GM18519 (cell line): ENCODE results near the gene SLC6A17.

ENCODE experiments used
- ATAC-seq: cut with Tn5 transposase; IDR thresholded peaks from one replicate; pipeline ENCODE4 v1.9.1; 2021; ENCODE audit warnings: mild to moderate bottlenecking, moderate library complexity; ENCODE audit not compliant: unreplicated experiment, low FRiP score

The SLC6A17 gene

GRCh38 chr1:110235834-110236682 lies 85.8 kb downstream of the SLC6A17 start:
- no peak for ATAC-seq

GRCh38 chr1:110237386-110238152 lies 87.3 kb downstream of the SLC6A17 start:
- ATAC-seq = no peak

GRCh38 chr1:110239441-110240430 lies 89.4 kb downstream of the SLC6A17 start:
- no peak for ATAC-seq

- no peak for ATAC-seq
These were observed 90.3 kb downstream of the SLC6A17 start for GRCh38 chr1:110240476-110241210.

DNA sequence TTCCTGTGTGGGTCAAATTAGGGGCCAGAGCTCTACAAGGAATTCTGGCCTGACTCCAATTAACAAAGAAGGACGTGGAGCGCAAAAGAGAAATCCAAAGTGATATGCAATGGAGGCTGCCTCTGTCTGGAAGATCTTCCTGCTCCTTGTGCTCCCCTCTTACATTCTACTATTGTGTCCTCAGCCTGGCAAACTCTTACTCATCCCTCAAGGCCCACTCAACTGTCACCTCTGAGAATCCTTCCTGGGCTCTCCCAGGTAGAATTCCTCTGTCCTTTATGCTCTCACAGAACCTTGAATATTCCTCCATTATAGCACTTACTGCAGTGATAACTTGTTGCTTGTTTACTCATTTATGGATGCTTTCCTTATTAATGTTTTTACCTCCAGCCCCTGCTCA lies 91.2 kb downstream of the SLC6A17 start:
- no peak for ATAC-seq

GRCh38 chr1:110242062-110242461 lies 91.8 kb downstream of the SLC6A17 start:
- ATAC-seq = no peak

GRCh38 chr1:110242731-110243130 lies 92.4 kb downstream of the SLC6A17 start:
- ATAC-seq = no peak

DNA sequence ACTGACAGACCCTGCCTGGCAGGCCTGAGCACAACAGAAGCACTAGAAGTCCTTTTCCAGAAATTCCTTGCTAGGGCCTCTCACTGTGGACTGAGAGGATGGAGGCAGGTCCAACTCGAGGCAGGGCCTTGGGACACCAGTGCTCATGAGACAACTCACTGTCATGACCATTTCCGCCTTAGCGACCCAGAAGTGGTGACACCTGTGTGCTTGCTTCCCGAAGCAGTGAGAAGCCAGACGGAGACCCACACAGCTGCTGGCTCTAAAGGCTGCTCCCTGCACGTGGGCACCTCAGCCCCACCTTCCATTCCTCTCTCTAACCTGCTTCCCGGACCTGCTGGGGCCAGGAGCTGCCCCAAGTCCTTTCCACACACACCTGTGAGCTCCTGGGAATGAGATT lies 92.9 kb downstream of the SLC6A17 start:
- ATAC-seq = no peak

DNA sequence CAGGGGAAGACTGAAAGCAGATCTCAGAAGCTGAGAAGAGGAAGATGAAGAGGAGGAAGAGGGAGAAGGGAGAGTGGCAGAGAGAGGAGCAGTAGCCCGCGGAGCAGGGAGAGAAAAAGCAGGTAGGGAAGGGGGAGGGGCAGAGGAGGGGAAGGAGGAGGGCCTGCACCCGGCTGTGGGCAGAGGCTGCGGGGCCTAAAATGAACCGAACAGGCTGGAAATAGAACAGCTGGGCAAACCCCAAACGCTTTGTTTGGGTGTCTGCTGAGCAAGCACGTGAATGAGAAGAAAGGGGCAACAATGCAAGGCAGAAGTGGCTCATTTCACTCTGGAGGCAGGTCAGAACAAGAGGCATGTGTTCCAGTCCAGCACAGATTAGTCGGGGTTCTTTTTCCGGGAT lies 93.3 kb downstream of the SLC6A17 start:
- ATAC-seq = no peak

GRCh38 chr1:110245876-110246620 lies 95.8 kb downstream of the SLC6A17 start:
- ATAC-seq = no peak

DNA sequence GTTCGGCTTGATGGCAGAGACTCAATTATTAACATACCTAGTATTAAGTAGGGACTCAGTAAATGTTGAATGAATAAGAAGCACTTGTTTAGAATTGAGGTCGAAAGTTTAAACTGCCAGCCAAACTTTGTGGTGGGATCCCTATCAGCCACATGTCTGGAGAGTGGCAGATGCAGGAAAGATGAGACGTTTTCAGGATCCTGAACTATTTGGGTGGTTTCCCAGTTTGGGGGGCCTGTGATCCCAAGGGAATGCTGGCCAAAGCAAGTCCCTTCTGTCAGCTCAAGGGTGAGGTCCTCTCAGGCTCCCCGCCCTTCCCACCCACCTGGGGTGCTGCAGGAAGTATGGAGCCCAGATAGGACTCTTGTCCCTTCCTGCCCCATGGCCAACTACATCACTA lies 98.5 kb downstream of the SLC6A17 start:
- no peak for ATAC-seq

GRCh38 chr1:110249256-110249655 lies 99.0 kb downstream of the SLC6A17 start:
- ATAC-seq = no peak

- ATAC-seq = no peak
These were observed 99.7 kb downstream of the SLC6A17 start for GRCh38 chr1:110250008-110250407.

- no peak for ATAC-seq
These were observed 100.5 kb downstream of the SLC6A17 start for GRCh38 chr1:110250749-110251148.
